ENCODE data around the gene C5AR2.
A peak's percentile ranks its signal among the peaks of the same experiment; 100 is the strongest.
"Not testable (repeated sequence)": the region's sequence is repeated elsewhere in the genome, so short reads cannot be mapped to it uniquely, and the experiment has no call there.

C5AR2 gene

DNA sequence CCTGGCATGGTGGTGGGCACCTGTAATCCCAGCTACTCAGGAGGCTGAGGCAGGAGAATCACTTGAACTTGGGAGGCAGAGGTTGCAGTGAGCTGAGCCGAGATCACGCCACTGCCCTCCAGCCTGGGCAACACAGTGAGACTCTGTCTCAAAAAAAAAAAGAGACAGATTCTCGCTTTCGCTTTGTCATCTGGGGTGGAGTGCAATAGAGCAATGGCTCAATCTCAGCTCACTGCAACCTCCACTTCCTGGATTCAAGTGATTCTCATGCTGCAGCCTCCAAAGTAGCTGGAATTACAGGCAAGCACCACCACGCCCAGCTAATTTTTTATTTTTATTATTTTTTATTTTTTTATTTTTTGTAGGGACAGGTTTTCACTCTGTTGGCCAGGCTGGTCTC, 56.7 kb downstream of the C5AR2 start:
- DNase-seq, result not testable (repeated sequence)

GRCh38 chr19:47389150-47389556, 57.2 kb downstream of the C5AR2 start:
- no peak for DNase-seq

- DNase-seq, result no peak
Measured at GRCh38 chr19:47390533-47391488, 58.8 kb downstream of the C5AR2 start.

DNA sequence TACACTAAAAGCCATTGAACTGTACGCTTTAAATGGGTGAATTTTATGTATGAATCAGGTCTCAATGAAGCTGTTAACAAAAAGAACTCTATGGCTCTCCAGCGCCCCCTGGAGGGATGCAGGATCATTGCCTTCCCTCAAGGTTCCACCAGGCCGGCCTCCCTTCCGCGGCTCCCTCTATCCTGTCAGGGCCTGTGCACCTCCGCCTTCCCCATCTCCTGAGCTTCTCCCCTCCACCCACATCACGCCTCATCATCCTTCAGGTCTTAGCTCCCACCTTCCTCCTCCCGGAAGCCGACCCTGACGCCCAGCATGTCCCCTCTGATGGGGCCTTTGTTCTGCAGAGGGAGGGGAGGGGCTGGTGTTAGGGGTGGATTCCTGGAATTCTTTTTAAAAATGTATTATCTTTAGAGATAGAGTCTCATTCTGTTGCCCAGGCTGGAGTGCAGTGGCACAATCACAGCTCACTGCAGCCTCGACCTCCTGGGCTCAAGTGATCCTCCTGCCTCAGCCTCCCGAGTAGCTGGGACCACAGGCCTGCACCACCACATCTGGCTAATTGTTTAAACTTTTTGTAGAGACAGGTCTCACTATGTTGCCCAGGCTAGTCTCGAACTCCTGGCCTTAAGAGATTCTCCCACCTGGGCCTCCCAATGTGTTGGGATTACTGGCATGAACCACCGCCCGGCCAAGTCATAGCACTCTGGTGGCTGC, 59.7 kb downstream of the C5AR2 start:
- DNase-seq, result peak in 11 of 14 donors; percentile 4 to 74 (median 34)
